Measurements from ENCODE around the gene KIFBP.

The KIFBP gene

GRCh38 chr10:69052736-69053135, 64.1 kb downstream of the KIFBP start:
- DNase-seq = no peak

- DNase-seq = no peak
These were observed 66.6 kb downstream of the KIFBP start for GRCh38 chr10:69055241-69055640.

- no peak for DNase-seq
These were observed 67.5 kb downstream of the KIFBP start for GRCh38 chr10:69056129-69056528.

- DNase-seq = no peak
These were observed 68.1 kb downstream of the KIFBP start for GRCh38 chr10:69056536-69057260.

GRCh38 chr10:69057261-69057950, 68.8 kb downstream of the KIFBP start:
- DNase-seq = no peak

- DNase-seq = no peak
These were observed 69.3 kb downstream of the KIFBP start for GRCh38 chr10:69057951-69058297.

- DNase-seq = no peak
These were observed 71.7 kb downstream of the KIFBP start for GRCh38 chr10:69060127-69060798.

- peak; percentile 70 for DNase-seq
These were observed 72.9 kb downstream of the KIFBP start for GRCh38 chr10:69061305-69062161.

- DNase-seq = no peak
These were observed 74.3 kb downstream of the KIFBP start for GRCh38 chr10:69062901-69063300.

GRCh38 chr10:69064762-69065328, 76.2 kb downstream of the KIFBP start:
- DNase-seq = no peak

GRCh38 chr10:69065406-69066361, 77.1 kb downstream of the KIFBP start:
- DNase-seq = no peak

All from islet precursor cell (in vitro differentiated cells).